ENCODE results near the gene SAPCD2.

The SAPCD2 gene

DNA sequence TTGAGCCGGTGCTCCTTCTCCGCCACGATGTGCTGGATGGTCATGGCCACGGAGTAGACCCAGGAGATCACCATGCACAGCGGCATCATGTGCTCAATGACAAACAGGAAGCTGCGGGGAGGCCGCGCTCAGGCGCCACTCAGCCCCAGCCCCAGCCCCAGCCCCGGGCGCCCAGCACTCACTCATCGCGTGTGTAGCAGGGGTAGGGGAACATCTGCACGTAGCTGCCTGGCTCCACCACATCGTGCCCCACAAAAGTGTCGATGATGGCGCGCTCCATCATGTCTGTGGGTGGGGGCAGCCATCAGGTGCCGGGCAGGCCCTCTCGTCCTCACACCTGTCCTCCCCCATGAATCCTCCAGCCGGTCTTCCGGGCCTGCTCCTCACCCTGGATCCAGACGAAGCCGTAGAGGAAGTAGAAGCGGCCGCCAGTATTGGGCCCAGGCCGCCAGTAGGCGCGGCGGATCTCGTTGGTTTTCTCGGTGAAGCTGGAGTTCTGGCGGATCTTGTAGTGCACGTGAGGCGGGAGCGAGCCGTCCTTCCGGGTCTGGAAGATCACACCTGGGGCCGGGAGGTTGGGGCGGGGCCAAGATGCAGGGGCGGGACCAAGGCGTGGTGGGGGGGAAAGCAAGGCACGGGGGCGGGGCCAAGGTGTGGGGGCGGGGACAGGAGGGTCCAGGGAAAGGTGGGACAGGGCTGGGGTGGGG is 52.4 kb downstream of the SAPCD2 start:
- Mint-ChIP-seq H3K9me3 (no peaks in the 10 kb centered on the region), H3K4me3 (no peak overlapping the region), H3K4me1 (no peaks in the 10 kb centered on the region), H3K27me3 (no peaks in the 10 kb centered on the region), H3K27ac (no peak overlapping the region), H3K36me3 (no peaks in the 10 kb centered on the region)

DNA sequence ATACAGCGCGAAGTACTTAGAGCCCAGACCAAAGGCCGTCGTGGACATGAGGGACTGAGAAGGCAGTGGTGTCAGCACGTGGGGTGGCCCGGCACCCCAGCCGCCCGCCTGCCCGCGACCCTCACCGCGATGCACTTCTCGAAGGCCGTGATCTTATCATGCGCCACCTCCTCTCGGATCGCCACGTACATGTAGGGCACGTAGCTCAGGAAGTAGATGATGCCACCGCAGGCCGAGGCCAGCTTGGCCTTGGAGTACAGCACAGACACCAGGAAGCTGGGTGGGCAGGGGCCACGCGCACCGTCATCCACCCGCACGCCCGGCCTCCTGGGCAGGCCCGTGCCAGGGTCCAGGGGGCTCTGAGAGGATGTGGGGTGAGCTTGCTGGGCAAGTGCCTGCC is 53.3 kb downstream of the SAPCD2 start:
- H3K4me1 Mint-ChIP-seq: no peaks in the 10 kb centered on the region
- no peaks in the 10 kb centered on the region for H3K36me3 Mint-ChIP-seq
- H3K27me3 Mint-ChIP-seq: no peaks in the 10 kb centered on the region
- H3K9me3 Mint-ChIP-seq: no peaks in the 10 kb centered on the region
- no peak overlapping the region for H3K4me3 Mint-ChIP-seq
- no peak overlapping the region for H3K27ac Mint-ChIP-seq

DNA sequence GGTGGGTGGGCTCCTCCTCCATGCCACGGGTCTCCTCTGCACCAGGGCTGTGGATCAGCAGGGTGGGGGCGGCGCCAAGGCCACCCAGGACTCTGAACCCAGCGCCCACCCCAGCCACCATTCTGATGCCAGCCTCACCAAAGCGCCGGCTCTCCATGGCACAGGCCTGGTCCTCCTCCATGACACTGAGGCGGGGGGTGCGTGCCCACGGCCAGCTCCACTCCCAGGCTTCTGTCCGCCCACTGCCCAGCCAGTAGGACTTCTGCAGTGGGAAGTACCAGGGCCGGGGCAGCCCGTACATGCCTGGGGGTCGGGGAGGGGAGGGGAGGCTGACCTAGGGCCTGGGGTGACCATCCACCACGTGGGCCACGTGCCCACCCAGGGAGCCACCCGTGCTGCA is 53.9 kb downstream of the SAPCD2 start:
- no peaks in the 10 kb centered on the region for H3K9me3 Mint-ChIP-seq
- no peaks in the 10 kb centered on the region for H3K36me3 Mint-ChIP-seq
- no peak overlapping the region for H3K27ac Mint-ChIP-seq
- no peak overlapping the region for H3K4me3 Mint-ChIP-seq
- no peaks in the 10 kb centered on the region for H3K4me1 Mint-ChIP-seq
- no peaks in the 10 kb centered on the region for H3K27me3 Mint-ChIP-seq

DNA sequence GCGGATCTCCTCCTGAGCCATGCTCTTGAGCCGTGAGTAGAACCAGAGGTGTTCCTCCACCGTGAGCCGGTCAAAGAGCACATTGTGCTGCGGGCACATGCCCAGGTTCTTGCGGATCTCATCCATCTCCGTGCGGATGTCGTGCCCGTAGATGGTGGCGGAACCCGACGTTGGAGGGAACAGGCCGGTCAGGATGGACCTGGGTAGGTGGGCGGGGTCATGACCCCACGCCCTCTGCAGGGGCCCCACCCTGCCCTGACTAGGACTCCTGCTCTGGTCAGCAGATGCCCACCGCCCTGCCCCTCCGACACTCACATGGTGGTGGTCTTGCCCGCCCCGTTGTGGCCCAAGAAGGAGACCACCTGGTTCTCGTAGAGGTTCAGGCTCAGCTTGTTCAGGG is 54.4 kb downstream of the SAPCD2 start:
- Mint-ChIP-seq H3K9me3 (no peaks in the 10 kb centered on the region), H3K27me3 (no peaks in the 10 kb centered on the region), H3K27ac (no peak overlapping the region), H3K4me3 (no peak overlapping the region), H3K36me3 (no peaks in the 10 kb centered on the region), H3K4me1 (no peaks in the 10 kb centered on the region)

DNA sequence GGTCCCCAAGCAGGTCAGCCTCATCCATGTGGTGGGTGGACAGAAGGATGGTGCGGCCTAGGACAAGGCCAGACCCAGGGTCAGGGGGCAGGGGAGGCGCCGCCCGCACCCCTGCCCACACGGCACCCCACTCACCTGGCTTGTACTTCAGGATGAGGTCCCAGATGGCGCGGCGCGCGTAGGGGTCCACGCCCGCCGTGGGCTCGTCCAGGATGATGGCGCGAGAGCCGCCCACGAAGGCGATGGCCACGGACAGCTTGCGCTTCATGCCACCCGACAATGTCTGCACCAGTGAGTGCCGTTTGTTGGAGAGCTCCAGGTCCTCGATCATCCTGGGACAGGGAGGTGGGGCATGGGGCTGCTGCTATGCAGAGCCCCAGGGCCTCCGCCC is 54.8 kb downstream of the SAPCD2 start:
- H3K4me3 Mint-ChIP-seq: no peak overlapping the region
- H3K36me3 Mint-ChIP-seq: no peaks in the 10 kb centered on the region
- H3K27ac Mint-ChIP-seq: no peak overlapping the region
- H3K4me1 Mint-ChIP-seq: no peaks in the 10 kb centered on the region
- H3K27me3 Mint-ChIP-seq: no peaks in the 10 kb centered on the region
- H3K9me3 Mint-ChIP-seq: no peaks in the 10 kb centered on the region

DNA sequence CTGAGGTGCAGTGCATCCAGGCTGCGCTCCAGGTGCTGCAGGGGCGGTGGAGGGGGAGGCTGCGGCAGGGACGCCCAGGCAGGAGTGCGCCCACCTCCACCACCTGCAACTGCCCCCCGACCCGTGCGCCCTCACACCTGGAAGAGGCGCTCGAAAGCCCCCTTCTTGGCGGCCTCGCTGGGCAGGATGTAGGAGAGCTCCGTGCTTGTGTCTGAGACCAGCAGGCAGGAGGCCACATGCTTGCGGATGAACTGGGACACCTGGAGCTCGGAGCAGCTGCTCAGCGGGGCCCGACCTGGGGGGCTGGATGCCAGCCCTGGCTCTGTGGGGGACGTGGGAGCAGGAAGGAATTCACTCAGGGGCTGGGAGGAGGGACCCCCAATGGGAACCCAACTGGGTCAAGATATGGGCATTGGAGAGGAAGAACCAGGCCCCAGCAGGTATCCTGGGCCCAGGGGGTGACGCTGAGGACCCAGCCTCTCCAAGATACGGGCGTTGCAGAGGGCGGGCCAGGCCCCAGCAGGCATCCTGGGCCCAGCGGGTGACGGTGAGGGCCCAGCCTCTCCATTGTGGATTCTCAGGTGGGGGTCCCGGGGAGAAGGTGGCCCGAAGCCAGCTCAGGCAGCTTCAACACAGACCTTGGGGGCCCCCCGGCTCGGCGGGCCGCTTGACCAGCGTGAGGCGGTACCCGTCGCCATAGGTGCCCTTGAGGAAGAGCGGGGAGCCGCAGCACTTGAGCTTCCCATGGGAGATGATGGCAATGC is 55.4 kb downstream of the SAPCD2 start:
- Mint-ChIP-seq H3K27ac (no peak overlapping the region), H3K4me1 (no peaks in the 10 kb centered on the region), H3K27me3 (no peaks in the 10 kb centered on the region), H3K4me3 (no peak overlapping the region), H3K9me3 (no peaks in the 10 kb centered on the region), H3K36me3 (no peaks in the 10 kb centered on the region)

DNA sequence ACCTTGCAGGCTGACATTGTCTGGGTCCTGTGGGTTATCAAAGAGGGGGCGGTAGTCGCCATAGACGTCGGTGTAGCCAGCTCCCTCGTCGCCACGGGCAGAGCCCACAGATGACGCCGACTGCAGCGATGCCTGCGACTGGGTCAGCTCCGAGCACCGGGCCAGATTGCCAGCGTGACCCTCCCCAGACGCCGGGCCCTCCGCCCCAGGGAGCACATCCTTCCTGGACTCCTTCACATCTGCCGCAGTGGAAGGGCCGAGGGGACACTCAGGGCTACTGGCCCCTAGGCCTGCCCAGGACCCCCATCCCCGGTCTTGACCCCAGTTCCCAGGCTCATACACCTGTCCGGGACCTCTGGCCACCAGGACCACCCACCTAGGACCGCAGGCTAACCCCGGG is 56.2 kb downstream of the SAPCD2 start:
- no peaks in the 10 kb centered on the region for H3K9me3 Mint-ChIP-seq
- H3K4me3 Mint-ChIP-seq: no peak overlapping the region
- H3K36me3 Mint-ChIP-seq: no peaks in the 10 kb centered on the region

DNA sequence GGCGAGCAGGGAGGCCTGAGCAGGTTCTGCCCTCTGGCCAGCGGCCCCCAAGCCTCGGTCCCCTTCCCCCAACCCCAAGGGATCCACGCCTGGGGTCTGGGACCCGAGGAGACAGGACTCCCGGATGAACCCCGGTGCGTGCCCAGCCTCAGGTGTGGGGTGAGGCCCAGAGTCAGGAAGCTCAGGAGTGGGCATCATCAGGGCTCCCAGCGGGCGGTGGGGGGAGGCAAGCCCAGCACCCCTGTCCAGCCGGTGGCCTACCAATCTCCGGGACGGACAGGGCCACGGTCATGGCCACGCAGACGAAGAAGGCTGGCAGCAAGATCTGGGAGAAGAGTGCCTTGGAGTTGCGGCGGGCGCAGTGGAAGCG is 56.8 kb downstream of the SAPCD2 start:
- no peaks in the 10 kb centered on the region for H3K9me3 Mint-ChIP-seq
- no peak overlapping the region for H3K27ac Mint-ChIP-seq
- H3K4me3 Mint-ChIP-seq: no peak overlapping the region
- H3K27me3 Mint-ChIP-seq: no peaks in the 10 kb centered on the region
- H3K36me3 Mint-ChIP-seq: no peaks in the 10 kb centered on the region
- H3K4me1 Mint-ChIP-seq: no peaks in the 10 kb centered on the region

More for the DNA sequence above, 56.2 kb downstream of the SAPCD2 start:
- Mint-ChIP-seq H3K27ac (no peak overlapping the region), H3K27me3 (no peaks in the 10 kb centered on the region), H3K4me1 (no peaks in the 10 kb centered on the region)

DNA sequence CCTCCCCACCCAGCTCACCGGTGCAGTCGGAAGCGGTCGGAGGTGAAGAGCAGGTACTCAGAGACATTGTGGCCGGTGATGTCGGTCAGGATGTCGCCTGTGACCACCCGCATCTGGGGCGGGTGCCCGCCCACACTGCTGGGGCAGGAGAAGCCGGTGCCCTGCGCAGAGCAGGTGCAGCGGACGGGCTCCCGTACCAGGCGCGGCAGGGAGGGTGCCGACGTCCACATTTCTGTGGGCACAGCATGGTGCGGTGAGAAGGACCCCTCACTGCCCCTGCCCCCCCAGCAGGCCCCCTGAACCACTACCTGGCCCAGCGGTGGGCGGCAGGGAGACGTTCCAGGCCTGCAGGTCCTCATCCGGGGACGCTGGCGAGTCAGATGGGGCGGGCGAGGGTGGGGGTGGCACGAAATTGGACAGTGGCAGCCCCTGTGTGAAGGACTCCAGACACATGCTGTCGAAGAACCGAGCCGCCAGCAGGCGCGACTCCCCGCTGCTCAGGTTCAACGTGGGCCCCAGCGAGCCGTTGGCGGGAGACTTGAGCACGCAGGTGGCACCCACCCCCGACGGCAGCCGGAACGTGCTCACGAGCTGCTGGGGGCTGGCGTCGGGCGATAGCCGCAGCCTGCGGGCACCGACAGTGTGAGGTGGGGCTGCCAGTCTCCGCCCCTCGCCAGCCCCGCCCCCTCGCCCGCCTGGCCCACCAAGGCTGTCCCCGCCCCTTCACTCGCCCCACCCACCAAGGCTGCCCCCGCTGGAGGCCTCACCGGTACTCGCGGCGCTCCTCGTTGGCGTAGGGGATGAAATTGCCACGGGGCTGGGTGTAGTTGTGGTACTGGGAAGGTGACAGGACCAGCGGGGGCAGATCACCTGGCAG is 57.4 kb downstream of the SAPCD2 start:
- no peak overlapping the region for H3K27ac Mint-ChIP-seq
- H3K36me3 Mint-ChIP-seq: no peaks in the 10 kb centered on the region
- H3K4me3 Mint-ChIP-seq: no peak overlapping the region
- no peaks in the 10 kb centered on the region for H3K4me1 Mint-ChIP-seq
- H3K27me3 Mint-ChIP-seq: no peaks in the 10 kb centered on the region
- no peaks in the 10 kb centered on the region for H3K9me3 Mint-ChIP-seq
